Amniotic stem cell (primary cell): ENCODE data around the gene NUP155.
A peak's percentile ranks its signal among the peaks of the same experiment; 100 is the strongest.
"Not testable (repeated sequence)": the region's sequence is repeated elsewhere in the genome, so short reads cannot be mapped to it uniquely, and the experiment has no call there.

Source experiments
- DNase-seq: peaks from one replicate; lab custom pipeline; 2025; lab: John Stamatoyannopoulos, UW

The NUP155 gene

DNA sequence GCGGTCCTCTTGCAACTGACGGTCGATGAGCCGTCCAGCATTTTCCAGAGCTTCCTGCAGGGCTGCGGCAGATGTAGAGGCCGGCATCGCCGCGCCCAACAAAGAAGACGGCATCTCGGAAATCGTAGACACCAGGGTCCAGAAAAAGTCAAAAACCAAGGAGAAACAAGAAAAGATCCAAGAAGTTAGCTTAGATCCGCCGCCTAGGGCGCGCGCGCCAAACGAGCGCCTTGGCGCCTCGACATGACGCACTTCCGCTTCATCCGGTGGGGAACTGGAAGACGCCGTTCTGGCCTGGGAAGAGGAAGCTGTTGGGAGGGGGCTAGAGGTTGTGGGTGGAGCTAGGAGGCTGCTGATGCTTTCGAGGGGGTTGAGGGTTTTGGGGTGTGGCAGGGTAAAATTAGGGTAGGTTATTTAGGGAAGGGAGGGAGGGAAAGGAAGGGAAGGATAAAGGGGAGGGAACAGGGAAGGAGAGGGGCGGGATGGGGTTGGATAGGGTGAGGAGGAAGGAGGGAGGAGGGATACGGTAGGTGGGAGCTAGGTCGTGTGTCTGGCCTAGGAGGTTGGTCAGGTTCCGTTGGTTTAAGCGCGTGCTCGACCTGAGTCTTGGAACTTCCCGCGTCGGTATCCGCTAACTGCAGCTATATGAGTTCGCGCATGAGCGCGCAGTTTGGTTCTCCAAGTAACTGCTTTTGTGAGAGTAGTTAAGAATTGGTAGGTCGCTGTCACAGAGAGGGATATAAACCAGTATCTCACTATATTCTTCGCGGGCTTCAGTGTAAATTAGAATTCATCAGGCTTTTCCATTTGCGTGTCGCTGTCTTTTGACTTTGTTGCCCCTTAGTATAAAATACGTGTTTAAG, at the start of gene NUP155:
Gene NUP155 (minus strand): TSS at position 243 of the 863 bp plus-strand sequence. CDS start 129 bp downstream, at position 114.
- DNase-seq = peak; percentile 87

DNA sequence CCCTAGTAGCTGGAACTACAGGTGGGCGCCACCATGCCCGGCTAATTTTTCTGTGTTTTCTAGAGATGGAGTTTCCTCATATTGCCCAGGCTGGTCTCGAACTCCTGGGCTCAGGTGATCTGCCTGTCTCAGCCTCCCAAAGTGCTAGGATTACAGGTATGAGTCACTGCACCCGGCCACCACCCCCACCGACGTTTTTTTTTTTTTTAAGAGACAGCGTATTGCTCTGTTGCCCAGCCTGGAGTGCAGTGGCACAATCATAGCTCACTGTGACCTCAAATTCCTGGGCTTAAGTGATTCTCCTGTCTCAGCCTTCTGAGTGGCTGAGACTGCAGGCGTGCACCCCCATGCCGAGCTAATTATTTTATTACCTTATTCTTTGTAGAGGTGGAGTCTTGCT, 46.4 kb upstream of the NUP155 start:
- no peak for DNase-seq

DNA sequence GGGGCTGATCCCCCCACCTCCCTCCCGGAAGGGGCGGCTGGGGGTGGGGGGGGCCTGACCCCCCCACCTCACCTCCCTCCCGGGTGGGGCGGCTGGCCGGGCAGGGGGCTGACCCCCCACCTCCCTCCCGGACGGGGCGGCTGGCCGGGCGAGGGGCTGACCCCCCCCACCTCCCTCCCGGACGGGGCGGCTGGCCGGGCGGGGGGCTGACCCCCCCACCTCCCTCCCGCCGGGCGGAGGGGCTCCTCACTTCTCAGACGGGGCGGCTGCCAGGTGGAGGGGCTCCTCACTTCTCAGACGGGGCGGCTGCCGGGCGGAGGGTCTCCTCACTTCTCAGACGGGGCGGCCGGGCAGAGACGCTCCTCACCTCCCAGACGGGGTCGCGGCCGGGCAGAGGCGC, 44.5 kb upstream of the NUP155 start:
- not testable (repeated sequence) for DNase-seq

DNA sequence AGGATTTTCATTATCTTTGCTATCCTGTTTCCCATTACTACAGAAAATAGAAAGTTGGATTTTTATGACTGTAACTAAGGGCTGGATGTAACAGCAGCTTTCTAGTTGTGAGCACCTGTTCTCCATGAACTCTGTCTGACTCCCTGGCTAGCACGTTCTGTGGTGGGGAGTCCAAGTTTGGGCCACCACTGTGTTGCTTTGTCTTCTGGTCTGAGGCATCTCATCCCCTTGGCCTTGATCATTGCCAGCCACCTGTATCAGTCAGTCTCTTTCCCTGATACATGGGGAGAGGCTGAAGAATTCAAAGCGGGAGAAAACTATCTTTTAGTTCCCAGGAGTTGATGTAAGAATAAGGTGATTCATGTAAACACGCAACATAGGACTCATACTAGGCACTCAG, 41.6 kb upstream of the NUP155 start:
- no peak for DNase-seq

DNA sequence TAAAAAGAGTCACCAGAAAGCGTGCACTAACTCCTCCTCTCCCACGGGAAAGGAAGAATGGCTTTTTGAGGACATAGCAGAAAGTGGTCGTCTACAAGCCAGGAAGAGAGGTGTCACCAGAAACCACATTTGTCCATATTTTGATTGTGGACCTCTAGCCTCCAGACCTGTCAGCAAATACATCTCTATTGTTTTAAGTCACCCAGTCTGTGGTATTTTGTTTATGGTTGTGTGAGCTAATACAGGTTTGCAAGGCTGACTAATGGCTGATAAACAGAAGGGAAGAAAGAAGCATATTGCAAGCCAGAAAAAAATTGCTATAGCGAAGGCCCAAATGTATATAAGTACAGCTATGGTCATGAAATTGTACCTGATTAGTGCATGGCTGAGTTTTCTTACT, 29.6 kb upstream of the NUP155 start:
- no peak for DNase-seq

DNA sequence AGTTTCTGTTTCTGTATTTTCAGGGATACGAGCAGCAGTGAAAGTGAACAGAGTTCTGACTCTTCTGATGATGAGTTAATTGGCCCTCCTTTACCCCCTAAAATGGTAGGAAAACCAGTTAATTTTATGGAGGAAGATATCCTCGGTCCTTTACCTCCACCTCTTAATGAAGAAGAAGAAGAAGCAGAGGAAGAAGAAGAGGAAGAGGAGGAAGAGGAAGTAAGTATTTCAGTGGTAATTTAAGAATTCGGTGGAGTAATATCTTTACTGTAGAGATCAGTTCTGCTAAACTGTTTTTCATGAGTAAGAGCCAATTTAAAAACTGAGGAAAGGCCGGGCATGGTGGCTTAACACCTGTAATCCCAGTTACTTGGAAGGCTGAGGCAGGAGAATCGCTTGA, 25.4 kb upstream of the NUP155 start:
- DNase-seq = no peak

DNA sequence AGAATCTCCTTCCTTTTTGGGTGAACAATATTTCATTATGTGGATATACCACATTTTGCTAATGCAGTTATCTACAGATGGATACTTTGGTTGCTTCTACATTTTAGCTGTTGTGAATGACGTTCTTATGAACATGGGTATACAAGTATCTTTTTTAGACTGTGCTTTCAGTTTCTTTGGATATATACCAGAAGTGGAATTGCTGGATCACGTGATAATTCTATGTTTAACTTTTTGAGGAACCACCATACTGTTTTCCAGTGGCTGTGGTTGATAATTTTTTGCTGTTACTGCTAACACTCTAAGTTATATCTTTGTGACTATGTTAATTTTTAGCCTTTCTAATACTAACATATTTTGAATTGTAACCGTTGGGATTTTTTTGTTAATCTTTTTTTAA, 20.7 kb upstream of the NUP155 start:
- DNase-seq = no peak

DNA sequence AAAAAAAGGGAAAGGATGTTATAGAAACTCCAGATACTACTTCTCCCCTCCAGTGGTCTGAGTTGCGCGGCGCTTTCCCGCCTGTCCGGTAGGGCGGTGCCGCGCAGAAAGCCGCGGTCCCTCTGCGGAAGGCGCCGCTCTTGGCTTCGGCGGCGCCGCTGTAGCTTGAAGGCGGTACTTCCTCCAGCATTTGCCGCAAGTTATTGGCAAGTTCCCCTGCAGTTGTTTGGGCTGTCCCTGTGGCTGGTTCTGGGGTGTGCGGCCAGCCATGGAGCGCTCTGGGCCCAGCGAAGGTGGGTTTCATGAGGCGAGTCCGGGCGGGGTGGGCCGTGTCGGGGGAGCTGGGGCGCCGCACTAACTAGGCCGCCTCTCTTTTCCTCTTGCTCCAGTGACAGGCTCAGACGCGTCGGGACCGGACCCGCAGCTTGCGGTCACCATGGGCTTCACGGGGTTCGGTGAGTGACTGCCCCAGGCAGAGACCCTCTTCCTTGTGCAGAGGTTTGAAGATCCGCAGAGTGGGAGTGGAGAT, 8.3 kb upstream of the NUP155 start, which contains the start of gene WDR70:
Gene WDR70 (plus strand): TSS at position 219 of the 529 bp plus-strand sequence. CDS start 50 bp downstream, at position 269.
- DNase-seq = peak; percentile 24

DNA sequence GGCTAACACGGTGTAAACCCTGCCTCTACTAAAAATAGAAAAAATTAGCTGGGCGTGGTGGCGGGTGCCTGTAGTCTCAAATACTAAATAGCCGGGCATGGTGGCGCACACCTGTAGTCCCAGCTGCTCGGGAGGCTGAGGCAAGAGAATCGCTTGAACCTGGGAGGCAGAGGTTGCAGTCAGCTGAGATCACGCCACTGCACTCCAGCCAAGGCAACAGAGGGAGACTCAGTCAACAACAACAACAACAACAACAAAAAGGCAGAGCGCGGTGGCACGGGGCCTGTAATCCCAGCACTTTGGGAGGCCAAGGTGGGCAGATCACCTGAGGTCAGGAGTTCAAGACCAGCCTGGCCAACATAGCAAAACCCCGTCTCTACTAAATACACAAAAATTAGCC, 7.2 kb upstream of the NUP155 start:
- DNase-seq = not testable (repeated sequence)

DNA sequence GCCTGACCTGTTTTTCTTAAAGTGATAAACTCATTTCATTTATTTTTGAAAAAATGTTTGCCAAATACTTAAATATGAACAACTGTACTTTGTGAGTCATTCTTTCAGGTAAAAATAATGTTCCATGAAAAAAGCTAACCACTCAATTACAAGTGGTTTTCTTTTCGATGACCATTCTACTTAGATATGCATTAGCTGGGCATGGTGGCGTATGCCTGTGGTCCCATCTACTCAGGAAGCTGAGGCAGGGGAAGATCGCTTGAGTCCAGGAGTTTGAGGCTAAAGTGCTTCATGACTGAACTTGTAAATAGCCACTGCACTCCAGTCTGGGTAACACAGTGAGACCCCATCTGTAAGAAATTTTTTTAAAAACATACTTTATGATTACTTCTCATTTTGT, 4.2 kb upstream of the NUP155 start:
- DNase-seq = no peak

DNA sequence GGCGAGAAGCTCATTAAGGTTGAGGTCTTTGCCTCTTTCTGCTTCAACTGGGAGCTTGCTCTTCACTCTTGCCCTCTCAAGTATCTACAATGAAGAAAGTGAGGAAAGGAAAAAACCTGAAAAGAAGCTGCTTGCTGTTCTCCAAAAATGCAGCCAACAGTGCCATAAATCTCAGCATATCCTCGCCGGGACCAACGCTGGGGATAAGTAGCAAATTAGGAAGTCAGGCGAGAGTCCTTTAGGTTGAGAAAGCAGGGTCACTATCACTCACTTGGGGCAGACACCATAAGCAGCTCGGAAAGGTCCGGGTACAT, 399 bp downstream of the NUP155 start:
- DNase-seq = no peak

DNA sequence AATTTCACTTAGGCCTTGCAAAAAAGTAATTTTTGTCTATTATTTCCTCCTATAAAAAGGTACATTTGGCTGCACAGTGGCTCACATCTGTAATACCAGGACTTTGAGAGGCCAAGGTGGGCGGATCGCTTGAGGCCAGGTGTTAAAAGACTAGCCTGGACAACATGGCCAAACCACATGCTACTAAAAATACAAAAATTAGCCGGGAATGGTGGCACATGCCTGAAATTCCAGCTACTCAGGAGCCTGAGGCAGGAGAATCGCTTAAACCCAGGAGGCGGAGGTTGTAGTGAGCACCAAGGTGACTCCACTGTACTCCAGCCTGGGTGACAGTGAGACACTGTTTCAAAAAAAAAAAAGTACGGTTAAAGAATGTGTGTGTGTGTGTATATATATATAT, 15.7 kb downstream of the NUP155 start:
- no peak for DNase-seq

DNA sequence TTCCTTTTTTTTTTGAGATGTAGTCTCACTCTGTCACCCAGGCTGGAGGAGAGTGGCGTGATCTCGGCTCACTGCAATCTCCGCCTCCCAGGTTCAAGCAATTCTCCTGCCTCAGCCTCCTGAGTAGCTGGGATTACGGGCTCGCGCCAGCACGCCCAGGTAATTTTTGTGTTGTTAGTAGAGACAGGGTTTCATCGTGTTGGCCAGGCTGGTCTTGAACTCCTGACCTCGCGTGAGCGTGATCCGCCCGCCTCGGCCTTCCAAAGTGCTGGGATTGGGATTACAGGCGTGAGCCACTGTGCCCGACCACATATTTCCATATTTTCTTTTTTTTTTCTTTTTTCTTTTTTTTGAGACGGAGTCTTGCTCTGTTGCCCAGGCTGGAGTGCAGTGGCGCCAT, 28.2 kb downstream of the NUP155 start:
- DNase-seq = not testable (repeated sequence)

DNA sequence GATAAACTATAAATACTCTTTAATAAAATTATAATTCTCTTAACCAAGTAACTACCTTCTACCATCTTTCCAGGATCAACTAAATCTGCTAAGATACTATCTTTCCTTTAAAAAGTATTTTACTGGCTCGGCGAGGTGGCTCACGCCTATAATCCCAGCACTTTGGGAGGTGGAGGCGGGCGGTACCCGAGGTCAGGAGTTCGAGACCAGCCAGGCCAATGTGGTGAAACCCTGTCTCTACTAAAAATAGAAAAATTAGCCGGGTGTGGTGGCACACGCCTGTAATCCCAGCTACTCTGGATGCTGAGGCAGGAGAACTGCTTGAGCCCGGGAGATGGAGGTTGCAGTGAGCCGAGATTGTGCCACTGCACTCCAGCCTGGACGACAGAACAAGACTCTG, 36.2 kb downstream of the NUP155 start:
- DNase-seq = not testable (repeated sequence)

DNA sequence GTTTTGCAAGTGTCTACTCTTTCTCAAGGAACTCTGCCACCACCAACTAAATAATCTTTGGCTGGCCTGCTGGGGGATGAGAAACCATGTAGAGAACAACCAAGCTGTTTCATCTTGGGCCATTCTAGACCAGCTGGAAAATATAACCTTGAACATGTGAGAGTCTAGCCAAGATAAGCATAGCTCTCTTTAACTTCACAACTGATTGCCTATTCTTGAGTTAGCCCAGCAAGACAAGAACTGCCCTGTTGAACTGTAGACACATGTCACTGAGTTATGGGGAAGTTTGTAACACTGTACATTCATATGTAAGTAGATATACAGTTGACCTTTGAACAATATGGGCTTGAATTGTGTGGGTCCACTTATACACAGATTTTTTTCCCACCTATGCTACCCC, 44.4 kb downstream of the NUP155 start:
- no peak for DNase-seq

DNA sequence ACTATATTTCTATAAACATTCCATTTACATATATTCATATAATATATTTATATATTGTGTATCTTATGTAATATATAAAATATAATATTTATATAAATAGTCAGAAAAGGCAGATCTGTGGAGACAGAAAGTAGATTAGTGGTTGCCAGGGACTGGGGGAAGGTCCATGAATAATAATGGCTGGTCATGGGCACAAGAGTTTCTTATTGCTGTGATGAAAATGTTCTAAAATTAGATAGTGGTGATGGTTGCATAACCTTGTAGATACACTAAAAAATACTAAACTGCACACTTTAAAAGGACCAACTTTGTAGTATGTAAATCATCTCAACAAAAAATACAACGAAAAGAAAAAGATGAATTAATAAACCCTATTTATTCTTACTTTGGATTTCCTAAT, 47.3 kb downstream of the NUP155 start:
- DNase-seq = no peak

DNA sequence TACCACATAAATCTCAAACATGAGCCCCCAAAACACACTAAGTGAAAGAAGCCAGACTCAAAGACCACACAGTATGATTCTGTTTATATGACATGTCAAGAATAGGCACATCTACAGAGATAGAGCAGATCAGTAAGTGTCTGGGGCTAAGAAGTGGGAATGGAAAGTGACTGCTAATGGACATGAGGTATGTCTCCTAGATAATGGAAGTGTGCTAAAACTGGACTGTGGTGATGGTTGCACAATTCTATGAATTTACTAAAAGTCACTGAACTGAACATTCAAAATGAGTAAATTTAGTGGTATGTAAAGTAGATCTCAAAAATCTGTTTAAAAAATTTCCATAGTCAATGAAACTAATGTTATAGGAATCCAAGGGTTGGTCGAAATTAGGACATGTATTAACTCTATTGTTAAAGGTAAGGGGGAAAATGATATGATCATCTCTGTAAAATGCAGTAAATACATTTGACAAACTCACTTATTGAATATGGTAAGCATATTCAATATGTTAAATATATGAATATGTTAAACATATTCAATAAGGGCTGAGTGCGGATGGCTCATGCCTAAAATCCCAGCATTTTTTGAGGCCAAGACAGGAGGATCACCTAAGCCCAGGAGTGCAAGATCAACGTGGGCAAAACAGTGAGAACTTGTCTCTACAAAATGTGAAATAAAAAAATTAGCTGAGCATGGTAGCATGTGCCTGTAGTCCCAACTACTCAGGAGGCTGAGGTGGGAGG, 51.7 kb downstream of the NUP155 start:
- DNase-seq = no peak

DNA sequence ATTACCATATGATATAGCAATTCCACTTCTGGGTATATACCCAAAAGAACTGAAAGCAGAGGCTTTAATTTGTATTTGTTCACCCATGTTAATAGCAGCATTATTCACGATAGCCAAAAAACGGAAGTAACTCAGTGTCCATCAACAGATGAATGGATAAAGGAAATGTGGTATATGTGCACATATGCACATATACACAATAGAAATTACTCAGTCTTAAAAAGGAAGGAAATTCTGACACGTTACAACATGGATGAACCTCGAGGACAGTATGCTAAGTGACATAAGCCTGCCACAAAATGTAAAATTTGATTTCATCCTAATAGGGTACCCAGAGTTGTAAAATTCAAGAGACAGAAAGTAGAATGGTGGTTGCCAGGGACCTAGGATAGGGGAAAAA, 54.9 kb downstream of the NUP155 start:
- DNase-seq = no peak

DNA sequence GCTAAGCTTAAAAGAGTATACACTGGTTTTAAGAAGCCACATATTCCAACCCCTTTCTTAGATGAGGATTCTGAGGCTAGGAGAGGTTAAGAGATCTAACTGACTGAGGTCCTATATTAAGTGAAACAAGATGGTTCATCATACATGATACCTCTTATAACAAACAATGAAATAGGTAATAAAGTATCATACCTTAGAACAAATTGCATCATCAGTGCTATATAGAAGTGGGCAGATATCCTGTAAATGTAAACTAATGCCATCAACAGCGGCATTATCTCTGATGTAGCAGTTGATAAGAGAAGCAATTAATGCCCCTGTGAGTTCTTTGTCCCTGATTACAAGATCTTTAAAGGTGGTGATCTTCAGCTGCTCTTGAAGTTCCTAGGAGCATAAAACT, 60.5 kb downstream of the NUP155 start:
- DNase-seq = no peak

DNA sequence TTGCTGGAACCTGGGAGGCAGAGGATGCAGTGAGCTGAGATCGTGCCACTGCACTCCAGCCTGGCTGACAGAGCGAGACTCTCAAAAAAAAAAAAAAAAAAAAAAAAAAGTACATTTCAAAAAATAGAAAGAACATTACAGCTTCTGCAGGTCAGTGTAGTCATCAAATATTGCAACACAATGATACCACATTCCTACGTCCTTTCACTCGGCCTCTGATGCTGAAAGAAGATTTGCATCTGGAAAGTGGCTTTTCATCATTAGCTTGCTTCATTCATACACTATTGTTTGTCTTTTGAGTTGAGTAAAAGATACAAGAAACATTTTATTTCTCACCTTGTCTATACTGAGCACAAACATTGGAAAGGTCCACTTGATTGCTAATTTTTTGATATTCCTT, 62.1 kb downstream of the NUP155 start:
- DNase-seq = no peak

DNA sequence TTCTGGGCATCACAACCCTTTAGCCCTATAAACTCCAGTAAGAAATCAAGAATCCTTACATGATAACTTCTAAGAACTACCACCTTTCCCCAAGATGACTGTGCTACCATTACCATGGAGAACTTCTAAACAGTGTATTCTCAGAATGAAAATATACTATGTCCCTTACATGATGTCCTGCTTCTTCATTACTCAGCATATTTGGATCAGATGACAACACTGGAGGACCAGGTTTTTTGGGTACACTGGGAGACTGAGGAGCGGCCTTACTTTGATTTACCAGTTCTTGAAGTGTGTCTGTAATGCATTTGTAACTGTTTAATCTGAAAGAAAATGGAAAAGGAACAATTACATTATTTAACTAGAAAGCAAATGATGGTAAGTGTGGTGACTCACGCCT, 66.0 kb downstream of the NUP155 start:
- DNase-seq = no peak

DNA sequence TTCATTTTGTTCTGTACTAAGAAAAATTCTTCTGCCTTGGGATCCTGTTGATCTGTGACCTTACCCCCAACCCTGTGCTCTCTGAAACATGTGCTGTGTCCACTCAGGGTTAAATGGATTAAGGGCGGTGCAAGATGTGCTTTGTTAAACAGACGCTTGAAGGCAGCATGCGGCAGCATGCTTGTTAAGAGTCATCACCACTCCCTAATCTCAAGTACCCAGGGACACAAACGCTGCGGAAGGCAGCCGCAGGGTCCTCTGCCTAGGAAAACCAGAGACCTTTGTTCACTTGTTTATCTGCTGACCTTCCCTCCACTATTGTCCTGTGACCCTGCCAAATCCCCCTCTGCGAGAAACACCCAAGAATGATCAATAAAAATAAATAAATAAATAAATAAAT, 74.6 kb downstream of the NUP155 start:
- DNase-seq = not testable (repeated sequence)

DNA sequence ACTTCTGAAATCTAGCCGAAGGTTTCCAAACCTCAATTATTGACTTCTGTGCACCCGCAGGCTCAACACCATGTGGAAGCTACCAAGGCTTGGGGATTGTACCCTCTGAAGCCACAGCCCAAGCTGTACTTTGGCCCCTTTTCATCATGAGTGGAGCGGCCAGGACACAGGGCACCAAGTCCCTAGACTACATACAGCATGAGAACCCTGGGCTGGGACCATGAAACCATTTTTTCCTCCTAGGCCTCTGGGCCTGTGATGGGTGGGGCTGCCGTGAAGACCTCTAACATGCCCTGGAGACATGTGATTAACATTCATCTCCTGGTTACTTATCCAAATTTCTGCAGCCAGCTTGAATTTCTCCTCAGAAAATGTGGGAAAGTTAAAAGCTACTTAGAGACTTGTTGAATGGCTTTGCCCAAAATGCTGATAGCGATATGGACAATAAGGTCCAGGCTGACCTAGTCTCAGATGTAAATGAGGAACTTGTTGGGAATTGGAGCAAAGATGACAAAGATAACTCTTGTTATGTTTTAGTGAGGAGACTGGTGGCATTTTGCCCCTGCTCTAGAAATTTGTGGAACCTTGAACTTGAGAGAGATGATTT, 87.6 kb downstream of the NUP155 start:
- no peak for DNase-seq
